HG03060 (cell line): Measurements from ENCODE around the gene ALCAM.
A peak's percentile ranks its signal among the peaks of the same experiment; 100 is the strongest.
"Not testable (repeated sequence)": the region's sequence is repeated elsewhere in the genome, so short reads cannot be mapped to it uniquely, and the experiment has no call there.

Experiments
- ATAC-seq: cut with Tn5 transposase; IDR thresholded peaks from one replicate; pipeline ENCODE4 v1.9.1; 2021; ENCODE audit warnings: low read depth, moderate number of reproducible peaks; ENCODE audit not compliant: unreplicated experiment

ALCAM gene

DNA sequence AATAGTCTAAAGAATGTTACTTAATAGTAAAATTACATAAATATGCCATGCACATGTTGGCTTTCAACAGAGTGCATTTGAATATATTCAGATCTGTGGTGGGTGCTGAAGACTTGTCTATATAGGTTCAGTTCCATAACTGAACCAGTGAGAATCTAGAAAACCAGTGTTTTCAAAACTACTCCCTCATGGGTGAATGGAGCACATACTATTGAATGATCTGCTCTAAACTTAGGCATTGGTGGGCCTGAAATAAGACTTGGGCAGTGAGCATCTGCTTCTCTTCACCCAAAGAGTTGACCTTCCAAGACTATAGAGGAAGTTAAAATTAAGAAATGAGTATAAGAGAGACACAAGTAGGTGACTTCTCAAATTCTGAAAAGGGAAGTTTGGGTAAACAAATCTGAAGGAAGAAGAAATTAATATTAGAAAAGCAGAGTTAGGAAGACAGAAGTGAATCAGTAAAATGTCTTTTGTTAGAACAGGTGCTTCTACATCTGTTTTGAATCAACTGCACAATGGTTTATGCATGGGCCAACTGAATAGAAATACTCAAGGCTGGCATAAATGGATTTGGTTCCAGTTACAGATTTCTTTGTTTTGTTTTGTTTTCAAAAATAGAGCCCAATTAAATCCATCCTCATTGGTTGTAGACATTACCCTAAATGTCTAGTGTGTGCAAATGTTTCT, 19.3 kb downstream of the ALCAM start:
- ATAC-seq: peak; percentile 81

DNA sequence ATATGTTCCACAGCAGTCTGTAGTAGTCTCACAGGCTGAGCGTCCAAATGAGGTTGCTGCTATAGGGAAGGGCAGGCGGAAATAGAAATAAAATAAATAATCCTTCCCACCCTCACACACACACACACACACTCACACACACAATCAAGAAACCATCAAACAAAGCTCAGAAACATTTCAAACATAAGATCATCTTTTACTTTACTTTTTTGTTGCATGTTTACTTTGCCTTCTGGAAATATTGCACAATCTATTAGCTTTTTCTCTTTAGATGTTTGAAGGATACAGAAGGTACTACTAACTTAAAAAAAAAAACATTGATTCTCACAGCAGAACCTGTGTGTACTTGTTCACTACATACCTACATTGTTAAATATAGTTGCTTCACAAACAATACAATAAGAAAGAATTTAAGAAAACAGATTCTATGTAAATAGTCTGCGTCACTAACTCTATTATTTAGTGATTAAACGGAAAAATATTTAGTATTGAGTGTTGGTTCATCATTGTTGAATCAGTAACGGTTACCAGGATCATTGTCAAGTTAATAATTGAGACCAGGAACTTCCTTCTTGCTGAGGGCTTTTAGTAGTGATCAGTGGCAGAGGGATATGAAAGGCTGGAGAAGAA, 20.5 kb downstream of the ALCAM start:
- no peak for ATAC-seq

DNA sequence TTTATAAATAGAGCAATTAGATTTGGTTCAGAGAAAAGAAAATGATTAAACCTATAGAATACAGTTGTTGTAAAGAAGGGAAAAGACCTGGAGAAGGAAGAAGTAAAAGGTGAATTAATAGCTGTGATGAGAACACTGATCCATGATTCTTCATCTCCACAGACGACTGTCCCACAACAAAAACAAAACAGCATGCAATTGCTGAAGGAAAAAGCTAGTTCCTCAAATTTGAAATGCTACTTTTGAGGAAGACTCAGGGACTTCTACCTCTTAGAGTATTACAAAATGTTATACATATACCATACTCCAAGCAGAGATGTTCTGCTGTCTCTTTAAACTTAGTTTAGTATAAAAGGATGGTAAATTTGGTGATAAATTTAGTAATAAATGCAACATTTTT, 21.5 kb downstream of the ALCAM start:
- no peak for ATAC-seq

DNA sequence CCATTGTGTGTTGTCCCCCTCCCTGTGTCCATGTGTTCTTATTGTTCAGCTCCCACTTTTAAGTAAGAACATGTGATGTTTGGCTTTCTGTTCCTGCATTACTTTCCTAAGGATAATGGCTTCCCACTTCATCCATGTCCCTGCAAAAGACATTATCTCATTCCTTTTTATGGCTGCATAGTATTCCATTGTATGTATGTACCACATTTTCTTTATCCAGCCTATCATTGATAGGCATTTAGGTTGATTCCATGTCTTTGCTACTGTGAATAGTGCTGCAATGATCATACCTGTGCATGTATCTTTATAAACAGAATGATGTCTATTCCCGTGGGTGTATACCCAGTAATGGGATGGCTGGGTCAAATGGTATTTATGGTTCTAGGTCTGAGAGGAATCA, 23.1 kb downstream of the ALCAM start:
- ATAC-seq: not testable (repeated sequence)

DNA sequence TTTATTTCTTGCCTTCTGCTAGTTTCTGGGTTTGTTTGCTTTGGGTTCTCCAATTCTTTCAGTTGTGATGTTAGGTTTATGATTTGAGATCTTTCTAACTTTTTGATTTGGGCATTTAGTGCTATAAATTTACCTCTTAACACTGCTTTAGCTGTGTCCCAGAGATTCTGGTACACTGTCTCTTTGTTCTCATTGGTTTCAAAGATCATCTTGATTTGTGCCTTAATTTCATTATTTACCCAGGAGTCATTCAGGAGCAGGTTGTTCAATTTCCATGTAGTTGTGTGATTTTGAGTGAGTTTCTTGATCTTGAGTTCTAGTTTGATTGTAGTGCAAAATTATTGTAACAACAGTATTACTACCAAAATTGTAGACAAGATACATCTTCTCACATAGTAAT, 25.9 kb downstream of the ALCAM start:
- not testable (repeated sequence) for ATAC-seq

DNA sequence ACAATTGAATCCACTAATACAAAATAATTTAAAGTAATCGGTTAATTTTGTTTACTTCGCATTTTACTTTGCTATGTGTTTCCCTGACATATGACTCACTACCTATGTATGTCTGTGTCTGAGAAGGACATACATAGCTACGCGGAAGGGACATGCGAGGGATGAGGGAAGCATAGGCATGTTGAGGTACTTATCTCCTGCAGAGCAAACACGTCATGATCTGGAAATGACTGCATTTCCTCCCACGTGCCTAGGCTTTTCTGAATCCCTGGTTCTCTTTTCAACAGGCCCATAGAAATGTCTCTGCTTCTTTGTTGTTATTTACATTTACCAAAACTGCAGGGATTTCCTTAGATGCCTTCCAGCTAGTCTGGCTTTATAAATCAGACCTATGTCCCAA, 27.5 kb downstream of the ALCAM start:
- ATAC-seq: no peak

DNA sequence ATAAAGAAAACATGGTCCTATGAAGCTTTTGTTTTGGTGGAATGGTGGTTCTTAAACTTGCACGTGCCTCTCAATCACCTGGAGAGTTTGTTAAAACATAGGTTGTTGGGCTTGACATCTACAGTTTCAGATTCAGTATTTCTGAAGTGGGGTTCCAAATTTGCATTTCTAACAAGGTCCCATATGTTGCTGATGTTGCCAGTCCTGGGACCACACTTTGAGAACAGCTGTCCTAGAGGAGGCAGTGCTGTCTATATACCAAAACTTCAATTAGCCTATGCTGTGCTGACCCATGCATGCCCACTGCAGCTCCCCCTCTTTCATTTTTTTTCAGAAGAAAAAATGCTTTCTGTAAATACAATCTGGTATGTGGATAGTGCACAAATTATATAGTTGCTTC, 31.3 kb downstream of the ALCAM start:
- no peak for ATAC-seq

DNA sequence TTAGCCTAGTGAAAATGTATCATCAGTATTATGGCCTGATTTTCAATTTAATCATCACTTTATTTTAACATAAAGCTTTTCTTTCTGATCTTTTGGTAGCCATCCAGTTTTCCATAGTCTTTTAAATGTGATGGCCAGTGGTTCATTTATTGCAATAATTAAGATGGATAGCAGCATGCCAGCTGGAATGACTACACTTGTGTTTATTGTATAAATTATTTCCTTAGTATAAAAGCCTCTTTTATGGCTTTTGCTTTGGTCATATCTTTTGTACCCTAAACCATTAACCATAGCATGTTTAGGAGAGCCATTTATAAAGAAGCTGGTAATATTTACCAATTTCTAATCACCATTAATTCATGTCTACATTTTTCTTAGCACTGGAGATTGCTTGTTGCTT, 31.7 kb downstream of the ALCAM start:
- no peak for ATAC-seq

DNA sequence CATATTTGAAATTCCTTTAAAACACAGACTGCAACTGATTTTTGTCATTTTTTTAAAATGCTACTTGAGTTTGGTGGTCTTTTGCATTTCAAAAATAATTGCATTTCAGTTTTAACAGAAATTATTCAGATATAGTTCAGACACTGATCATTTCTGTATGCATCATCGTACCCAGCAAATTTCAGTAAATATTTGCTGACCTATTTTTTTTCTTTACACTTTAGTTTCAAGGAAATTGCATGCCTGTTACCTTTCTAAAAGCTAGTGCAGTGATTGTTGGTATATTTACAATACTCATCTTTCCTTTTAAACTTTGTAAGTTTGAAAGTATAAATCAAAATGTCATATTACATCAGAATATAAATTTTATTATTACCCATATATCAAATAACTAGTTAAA, 32.4 kb downstream of the ALCAM start:
- no peak for ATAC-seq

DNA sequence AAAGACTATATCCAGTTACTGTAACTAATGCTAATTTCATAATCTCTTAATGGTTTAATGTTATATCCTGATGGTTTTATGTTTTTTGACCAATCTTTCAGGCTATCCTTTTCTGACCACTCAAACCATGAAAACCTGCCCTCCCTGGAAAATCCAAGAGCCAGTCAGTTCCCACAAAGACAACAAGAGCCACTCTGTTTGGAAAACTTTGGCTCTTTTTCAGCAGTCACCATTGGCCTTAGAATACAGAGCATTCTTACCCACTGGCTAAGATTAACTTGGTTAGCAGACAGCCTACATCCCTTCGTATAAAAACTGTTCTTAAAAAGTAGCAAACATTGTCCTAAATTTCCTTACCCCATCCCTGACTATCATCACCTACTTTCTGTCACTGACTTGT, 32.9 kb downstream of the ALCAM start:
- no peak for ATAC-seq

DNA sequence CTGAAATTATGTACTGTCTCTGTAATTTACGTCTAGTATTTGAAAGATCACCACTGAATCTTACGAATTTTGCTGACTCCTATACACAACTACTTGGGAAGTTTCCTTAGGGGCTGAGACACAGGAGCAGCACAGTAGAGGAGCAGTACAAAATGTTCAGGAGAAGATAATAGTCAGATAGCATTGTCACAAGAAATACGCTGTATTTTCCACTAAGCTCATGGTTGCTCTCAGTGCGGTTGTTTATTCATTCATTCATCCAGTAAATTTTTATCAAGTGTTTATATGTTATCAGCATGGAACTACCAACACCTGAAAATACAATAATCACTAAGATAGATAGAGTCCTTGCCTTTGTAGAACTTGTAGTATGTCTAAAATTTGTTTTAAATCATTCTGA, 34.5 kb downstream of the ALCAM start:
- no peak for ATAC-seq

DNA sequence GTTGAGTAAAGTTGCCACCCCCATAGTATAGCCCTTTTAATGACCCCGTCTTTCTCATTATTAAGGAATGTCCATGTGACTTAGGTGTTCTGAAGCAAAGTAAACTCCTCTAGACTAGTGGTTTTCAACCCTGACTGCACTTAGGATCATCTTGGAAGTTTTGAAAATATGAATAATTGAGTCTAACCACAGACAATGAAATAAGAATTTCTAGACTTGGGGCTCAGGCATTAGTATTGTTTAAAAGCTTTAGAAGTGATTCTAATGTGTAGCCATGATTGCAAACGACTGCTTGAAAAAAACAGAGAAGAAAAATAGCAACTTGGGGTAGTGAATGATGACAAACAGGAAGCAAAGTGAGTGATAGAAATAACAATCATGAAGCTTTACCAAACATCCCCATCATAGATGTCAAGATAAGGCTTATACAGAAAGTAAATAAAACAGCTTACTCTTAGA, 35.0 kb downstream of the ALCAM start:
- ATAC-seq: no peak

DNA sequence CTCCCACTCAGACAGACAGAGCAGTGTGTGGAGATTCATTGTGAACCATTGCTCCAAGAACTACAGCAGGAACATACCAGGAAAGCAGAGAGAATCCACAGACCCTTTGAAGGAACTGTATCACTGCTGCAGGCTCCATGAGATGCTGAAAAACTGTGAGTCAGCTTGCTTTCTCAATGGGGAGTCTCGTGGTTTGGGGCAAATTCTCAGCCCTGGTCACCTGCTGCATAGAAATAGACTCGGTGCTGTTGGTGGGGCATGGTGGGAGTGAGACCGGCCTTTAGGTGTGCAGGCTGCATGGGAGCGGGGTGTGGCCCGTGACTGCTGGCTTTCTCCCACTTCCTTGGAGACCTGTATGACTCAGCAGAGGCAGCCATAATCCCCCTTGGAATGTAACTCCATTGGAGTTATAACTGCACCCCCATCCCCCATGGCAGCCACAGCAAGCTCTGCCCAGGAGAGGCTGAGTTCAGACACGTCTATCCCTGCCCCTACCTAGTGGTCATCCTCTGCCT, 35.6 kb downstream of the ALCAM start:
- ATAC-seq: no peak

DNA sequence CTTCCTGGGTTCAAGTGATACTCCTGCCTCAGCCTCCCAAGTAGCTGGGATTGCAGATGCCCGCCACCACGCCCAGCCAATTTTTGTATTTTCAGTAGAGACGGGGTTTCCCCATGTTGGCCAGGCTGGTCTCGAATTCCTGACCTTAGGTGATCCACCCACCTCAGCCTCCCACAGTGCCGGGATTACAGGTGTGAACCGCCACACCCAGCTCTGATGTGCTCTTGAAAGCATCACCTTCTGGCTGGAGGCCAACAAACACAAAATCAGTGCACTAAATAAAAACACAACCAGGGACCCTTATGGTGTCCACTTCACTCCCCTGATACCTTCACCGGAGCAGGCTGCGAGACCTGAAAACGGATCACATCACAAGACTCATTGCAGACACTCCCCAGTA, 36.3 kb downstream of the ALCAM start:
- not testable (repeated sequence) for ATAC-seq

DNA sequence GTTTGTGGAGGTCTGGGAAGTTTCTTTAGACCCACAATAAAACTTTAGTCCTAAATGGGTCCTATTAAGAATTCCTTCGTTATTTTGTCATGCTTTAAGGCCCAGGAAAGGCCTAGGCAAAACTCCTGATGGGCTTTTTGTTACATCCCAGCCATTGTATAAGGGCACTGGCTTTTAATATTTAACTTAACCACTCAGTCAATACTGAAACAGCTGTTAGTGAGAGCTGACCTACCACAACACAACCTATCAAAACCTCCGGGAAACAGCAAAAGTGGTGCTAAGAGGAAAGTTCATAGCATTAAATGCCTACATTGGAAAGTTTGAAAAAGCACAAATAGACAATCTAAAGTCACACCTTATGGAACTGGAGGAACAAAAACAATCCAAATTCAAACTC, 39.6 kb downstream of the ALCAM start:
- no peak for ATAC-seq

DNA sequence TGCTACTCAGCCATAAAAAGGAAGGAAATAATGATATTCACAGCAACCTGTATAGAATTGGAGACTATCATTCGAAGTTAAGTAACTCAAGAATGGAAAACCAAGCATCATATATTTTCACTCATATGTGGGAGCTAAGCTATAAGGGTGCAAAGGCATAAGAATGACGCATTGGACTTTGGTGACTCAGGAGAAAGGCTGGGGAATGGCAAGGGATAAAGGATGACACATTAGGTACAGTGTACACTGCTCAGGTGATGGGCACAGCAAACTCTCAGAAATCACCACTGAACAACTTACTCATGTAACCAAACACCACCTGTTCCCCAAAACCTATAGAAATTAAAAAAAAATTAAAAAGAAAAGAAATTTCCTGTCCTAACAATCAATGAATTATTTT, 42.7 kb downstream of the ALCAM start:
- ATAC-seq: no peak

DNA sequence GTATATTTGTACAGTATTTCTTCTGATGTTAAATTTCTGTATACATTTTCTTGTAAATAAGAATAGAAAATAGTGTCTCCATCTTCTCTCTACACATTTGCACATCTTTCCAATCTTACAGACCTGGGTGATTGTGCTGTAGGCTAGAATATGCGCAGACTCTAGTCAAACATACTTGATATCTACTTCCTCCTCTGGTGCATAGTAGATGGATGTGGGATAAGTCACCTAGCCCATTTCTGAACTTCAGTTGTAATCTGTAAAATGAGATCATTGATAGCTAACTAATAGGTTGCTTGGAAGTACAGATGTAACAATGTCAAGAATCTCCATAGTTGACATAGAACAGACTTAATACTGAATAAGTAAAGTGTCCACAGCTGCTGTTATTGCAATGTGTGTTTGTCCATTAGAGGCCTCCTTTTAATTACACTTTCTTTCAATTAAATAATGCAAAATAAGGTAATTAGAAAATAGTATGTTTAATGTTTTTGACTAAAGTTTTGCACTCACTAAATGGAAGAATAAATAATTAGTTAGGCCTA, 46.7 kb downstream of the ALCAM start:
- ATAC-seq: no peak

DNA sequence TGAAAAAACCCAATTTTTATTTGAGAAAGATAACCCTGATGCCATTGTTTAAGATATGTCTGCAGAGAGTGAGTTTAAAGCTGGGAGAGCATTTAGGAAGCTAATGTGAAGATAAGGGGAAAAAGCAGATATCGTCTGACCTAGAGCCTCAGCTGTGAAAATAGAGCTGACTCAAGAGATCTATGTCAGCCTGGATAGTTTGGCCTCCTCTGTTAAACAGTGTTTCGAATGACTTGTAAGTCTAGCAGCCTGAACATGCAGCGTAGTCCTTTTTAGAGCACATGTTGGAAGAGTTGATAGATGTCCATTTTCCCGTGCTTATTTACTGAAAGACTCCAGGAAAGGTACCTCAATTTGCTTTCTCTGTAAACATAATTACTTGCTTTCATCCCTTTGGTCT, 48.1 kb downstream of the ALCAM start:
- ATAC-seq: no peak

DNA sequence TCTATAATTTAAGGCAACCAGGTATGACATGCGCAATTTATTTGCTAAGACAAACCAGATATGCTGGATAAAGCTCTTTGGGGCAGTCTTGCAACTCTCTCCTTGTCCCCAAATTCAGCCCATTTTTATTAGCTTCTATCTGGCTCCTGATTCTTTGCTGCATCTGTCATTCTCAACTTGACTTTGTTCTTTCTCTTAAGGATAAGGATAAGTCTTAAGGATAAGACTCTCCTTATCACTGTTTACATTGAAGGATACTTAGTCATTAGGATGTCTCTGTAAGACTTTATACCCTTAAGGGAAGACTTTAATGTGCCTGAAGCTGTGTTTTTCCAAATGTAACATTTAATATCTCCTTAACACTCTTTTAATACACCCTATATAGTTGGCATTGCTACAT, 49.2 kb downstream of the ALCAM start:
- no peak for ATAC-seq

DNA sequence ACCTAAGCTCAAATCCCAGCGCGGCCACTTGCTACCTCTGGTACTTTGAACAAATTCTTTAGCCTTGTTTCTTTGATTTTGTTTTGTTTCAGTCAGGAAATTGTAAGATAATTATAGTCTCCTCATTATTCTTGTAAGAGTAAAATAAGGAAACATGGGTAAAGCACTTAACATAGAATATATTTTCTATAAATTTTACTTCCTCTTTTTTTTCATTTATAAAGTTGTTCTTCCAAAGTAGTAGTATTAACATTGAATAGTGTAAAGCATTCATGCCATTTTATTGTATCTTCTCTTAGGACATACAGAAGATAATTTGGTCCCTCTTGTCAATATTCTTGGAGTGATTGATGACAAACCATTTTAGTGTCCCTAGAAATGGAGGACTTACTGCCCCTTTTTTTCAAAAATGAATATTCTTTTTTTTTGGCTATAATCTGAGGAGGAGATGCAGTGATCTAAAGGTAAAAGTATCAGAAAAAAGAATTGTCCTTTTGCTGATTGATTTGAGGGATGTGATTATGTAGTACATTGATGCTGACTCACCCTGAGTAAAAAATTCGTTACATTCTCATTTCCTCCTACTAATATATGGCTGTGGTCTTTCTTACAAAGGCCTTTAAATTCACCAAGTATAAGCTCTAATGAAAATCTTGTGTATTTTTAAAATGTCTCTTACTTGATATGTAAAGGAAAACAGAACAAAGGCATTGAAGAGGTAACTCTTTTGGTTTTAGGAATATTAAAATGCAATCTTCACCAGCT, 51.0 kb downstream of the ALCAM start:
- no peak for ATAC-seq

DNA sequence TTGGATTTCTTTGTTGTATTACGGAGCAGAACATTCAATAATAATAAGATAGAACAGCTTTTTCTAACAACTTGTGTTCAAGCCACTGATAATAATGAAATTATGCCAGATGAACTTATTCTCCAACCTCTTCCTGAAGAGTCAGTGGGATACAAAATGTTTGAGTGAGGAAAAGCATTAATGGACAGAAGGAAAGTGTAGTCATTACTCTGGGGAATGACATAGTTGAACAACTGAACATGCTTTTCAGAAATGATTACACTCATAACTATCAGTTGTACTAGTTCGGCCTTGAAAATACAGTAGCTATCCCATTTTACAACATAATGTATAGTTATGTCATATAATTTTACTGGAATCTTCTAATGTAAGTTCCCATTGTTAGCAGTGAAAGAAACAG, 55.9 kb downstream of the ALCAM start:
- ATAC-seq: no peak
